Measurements from ENCODE around the gene COL6A3.
"Not testable (repeated sequence)": the region's sequence is repeated elsewhere in the genome, so short reads cannot be mapped to it uniquely, and the experiment has no call there.

COL6A3 gene

GRCh38 chr2:237380768-237381167, 33.2 kb downstream of the COL6A3 start:
- DNase-seq: no peak

- no peak for DNase-seq
These were observed 34.3 kb downstream of the COL6A3 start for GRCh38 chr2:237379636-237380035.

- no peak for DNase-seq
These were observed 35.3 kb downstream of the COL6A3 start for GRCh38 chr2:237378650-237379049.

- DNase-seq: no peak
These were observed 39.5 kb downstream of the COL6A3 start for GRCh38 chr2:237374284-237375060.

GRCh38 chr2:237371856-237372255, 42.1 kb downstream of the COL6A3 start:
- no peak for DNase-seq

GRCh38 chr2:237365671-237366070, 48.3 kb downstream of the COL6A3 start:
- no peak for DNase-seq

GRCh38 chr2:237364655-237365054, 49.3 kb downstream of the COL6A3 start:
- no peak for DNase-seq

GRCh38 chr2:237361194-237362004, 52.6 kb downstream of the COL6A3 start:
- DNase-seq: no peak

- no peak for DNase-seq
These were observed 53.8 kb downstream of the COL6A3 start for GRCh38 chr2:237359894-237360780.

GRCh38 chr2:237359518-237359840, 54.5 kb downstream of the COL6A3 start:
- no peak for DNase-seq

GRCh38 chr2:237358721-237359517, 55.0 kb downstream of the COL6A3 start:
- DNase-seq: no peak

- no peak for DNase-seq
These were observed 58.3 kb downstream of the COL6A3 start for GRCh38 chr2:237355701-237356100.

- DNase-seq: no peak
These were observed 59.1 kb downstream of the COL6A3 start for GRCh38 chr2:237354892-237355291.

- DNase-seq: not testable (repeated sequence)
These were observed 59.8 kb downstream of the COL6A3 start for GRCh38 chr2:237354172-237354571.

GRCh38 chr2:237353215-237353614, 60.7 kb downstream of the COL6A3 start:
- DNase-seq: no peak

GRCh38 chr2:237352279-237352845, 61.6 kb downstream of the COL6A3 start:
- no peak for DNase-seq

GRCh38 chr2:237351796-237352195, 62.2 kb downstream of the COL6A3 start:
- no peak for DNase-seq

- no peak for DNase-seq
These were observed 62.9 kb downstream of the COL6A3 start for GRCh38 chr2:237351046-237351445.

GRCh38 chr2:237350597-237350996, 63.4 kb downstream of the COL6A3 start:
- DNase-seq: no peak

GRCh38 chr2:237350070-237350469, 63.9 kb downstream of the COL6A3 start:
- no peak for DNase-seq

GRCh38 chr2:237348281-237348865, 65.6 kb downstream of the COL6A3 start:
- no peak for DNase-seq
